Measurements from ENCODE around the gene TRABD.

DNA sequence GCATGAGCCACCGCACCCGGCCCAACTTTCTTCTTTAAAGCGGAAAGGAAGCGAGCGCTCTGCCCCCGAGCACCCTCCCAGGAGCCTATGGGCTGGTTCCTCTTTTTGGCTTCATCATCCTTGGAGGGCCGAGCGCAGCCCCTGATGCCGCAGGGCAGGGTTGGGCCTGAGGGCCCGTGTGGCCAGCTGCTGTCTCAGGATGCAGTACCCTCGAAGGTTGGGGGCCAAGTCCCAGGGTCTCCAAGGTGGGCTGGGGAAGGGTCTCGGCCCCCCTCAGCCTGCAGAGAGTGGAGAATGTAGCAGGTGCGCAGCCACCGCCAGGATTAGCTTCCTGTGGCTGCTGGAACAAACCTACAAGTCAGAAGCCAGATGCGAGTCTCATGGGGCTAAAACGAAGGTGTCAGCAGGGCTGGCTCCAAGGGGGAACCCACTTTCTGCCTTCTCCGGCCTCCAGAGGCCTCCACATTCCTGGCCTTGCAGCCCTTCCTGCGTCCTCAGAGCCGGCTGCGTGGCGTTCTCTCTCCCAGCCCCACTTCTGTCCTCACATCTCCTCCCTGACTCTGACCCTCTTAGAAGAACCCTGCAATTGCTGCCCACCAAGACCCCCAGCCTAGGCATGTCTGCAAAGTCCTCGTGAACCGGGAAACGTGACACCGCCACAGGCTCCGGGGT, 12.3 kb upstream of the TRABD start:
- TF ChIP-seq, protein P1, sequence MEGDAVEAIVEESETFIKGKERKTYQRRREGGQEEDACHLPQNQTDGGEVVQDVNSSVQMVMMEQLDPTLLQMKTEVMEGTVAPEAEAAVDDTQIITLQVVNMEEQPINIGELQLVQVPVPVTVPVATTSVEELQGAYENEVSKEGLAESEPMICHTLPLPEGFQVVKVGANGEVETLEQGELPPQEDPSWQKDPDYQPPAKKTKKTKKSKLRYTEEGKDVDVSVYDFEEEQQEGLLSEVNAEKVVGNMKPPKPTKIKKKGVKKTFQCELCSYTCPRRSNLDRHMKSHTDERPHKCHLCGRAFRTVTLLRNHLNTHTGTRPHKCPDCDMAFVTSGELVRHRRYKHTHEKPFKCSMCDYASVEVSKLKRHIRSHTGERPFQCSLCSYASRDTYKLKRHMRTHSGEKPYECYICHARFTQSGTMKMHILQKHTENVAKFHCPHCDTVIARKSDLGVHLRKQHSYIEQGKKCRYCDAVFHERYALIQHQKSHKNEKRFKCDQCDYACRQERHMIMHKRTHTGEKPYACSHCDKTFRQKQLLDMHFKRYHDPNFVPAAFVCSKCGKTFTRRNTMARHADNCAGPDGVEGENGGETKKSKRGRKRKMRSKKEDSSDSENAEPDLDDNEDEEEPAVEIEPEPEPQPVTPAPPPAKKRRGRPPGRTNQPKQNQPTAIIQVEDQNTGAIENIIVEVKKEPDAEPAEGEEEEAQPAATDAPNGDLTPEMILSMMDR (IDR thresholded peaks at IDR 0.05; ENCODE audit: borderline replicate concordance, extremely low read depth, low read length, poor library complexity, severe bottlenecking) = no peak
- TF ChIP-seq EZH2 (IDR thresholded peaks at IDR 0.05; ENCODE audit: borderline replicate concordance, low read depth, low read length, severe bottlenecking) = no peak
